Neural progenitor cell (in vitro differentiated cells): ENCODE results near the gene KAZN.

ENCODE experiments used
- EZH2 ChIP-seq: fragments of 200-600 bp; sonication (generic); IDR thresholded peaks from 2 replicates; pipeline ENCODE4 v1.6.1; 2017; ENCODE audit warnings: antibody characterized with exemption, mild to moderate bottlenecking, moderate library complexity
- TF ChIP-seq, protein P1 (sequence below): fragments of 200-600 bp; sonication (generic); IDR thresholded peaks from 2 replicates; pipeline ENCODE4 v1.5.1; 2017; ENCODE audit warnings: antibody characterized with exemption, mild to moderate bottlenecking

DNA sequence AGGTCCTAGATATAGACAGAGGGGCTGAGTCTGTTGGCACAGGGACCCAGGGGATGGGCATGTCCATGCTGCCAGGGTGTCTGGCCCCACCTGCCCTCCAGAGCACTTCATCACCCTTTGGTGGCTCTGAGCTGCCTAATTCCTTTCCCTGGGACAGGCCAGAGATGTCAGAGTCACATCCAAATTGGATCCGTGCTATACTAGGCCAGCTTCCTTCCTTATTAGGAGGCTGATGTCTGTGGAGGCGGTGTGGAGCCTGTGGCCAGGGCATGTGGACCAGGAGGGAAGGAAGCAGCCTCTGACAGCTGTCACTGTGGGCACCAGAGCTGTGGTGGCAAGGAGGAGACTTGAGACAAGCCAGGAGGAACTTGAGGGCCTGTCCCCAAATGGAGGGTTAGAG is 477.3 kb downstream of the KAZN start:
- TF ChIP-seq, protein P1, sequence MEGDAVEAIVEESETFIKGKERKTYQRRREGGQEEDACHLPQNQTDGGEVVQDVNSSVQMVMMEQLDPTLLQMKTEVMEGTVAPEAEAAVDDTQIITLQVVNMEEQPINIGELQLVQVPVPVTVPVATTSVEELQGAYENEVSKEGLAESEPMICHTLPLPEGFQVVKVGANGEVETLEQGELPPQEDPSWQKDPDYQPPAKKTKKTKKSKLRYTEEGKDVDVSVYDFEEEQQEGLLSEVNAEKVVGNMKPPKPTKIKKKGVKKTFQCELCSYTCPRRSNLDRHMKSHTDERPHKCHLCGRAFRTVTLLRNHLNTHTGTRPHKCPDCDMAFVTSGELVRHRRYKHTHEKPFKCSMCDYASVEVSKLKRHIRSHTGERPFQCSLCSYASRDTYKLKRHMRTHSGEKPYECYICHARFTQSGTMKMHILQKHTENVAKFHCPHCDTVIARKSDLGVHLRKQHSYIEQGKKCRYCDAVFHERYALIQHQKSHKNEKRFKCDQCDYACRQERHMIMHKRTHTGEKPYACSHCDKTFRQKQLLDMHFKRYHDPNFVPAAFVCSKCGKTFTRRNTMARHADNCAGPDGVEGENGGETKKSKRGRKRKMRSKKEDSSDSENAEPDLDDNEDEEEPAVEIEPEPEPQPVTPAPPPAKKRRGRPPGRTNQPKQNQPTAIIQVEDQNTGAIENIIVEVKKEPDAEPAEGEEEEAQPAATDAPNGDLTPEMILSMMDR, result no peak
- TF ChIP-seq EZH2, result no peak
